Activated CD4-positive, alpha-beta T cell treated with anti-CD3 and anti-CD28 coated beads, Interleukin-2, amount 50 U/mL, for 16 hours (primary cell): Measurements from ENCODE around the gene P4HB.
"Not testable (repeated sequence)": the region's sequence is repeated elsewhere in the genome, so short reads cannot be mapped to it uniquely, and the experiment has no call there.

Source experiments
- DNase-seq: peaks from one replicate; pipeline ENCODE4 v3.0.0-alpha.2; 2020

Gene P4HB

DNA sequence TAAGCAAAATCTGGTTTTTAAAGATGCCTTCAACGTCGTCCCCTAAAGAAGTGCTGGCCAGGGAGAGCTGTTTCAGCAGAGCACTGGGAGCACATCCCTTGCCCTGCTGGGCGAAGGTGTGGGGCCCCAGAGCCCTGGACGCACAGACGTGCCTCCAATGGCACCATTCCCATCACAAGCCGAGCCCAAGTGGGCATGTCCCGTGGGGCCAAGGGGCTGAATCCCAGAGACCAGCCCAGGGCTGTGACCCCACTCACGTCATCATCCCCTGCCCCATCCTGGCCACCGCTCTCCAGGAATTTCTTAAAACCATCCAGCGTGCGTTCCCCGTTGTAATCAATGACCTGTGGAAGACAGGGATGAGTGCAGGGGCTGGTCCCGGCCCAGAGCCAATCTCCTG lies 15.4 kb downstream of the P4HB start:
- no peak for DNase-seq

DNA sequence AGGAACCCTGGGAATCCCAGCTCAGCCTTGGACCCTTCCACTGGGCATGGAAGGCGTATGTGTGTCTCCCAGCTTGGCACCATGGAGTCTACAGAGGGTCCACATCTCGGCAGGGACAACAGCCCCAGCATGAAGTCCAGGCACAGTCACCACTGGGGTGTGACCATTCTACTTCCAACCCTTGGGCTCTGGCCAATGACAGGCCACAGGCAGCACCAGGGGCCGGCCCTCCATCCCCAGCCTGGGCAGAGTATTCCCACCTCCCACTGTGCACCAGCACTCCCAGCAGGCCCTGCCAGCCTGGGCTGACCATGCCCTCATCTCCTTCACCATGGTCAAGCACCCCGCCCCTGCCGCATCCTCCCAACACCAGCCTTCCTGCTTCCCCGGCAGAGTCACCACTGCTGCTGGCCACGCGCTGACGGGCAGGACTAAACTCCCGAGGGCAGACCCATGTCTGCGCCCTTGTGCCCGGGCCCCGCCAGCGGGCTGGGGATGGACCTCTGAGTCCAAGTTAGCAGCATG lies 15.9 kb downstream of the P4HB start:
- DNase-seq, result no peak

DNA sequence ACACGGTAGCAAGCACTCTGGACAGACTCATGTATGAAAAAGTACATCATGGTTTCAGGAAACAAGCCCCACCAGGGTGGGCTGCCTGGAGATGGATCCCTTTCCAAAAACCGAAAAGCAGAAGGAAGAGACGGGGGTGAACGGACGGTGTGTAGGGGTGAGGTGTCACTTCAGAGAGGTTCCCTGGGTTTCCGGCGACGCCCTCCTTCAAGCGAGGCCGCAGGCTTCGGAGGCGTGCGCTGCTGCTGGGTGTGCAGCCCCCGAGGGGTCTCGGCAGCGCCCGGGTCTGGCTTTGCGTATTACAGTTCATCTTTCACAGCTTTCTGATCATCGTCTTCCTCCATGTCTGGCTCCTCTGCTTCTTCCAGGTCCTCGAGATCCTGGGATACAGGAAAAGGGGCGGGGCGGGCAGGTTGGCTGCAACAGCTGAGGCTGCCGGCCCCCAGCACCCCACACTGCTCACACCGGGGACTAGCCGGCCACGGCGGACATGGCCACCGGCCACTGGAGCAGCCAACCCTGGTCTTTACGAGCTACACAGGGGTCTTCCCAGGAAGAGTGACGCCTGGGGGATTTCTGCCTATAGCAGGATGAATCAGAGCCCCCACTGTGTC lies 16.5 kb downstream of the P4HB start:
- DNase-seq, result no peak

DNA sequence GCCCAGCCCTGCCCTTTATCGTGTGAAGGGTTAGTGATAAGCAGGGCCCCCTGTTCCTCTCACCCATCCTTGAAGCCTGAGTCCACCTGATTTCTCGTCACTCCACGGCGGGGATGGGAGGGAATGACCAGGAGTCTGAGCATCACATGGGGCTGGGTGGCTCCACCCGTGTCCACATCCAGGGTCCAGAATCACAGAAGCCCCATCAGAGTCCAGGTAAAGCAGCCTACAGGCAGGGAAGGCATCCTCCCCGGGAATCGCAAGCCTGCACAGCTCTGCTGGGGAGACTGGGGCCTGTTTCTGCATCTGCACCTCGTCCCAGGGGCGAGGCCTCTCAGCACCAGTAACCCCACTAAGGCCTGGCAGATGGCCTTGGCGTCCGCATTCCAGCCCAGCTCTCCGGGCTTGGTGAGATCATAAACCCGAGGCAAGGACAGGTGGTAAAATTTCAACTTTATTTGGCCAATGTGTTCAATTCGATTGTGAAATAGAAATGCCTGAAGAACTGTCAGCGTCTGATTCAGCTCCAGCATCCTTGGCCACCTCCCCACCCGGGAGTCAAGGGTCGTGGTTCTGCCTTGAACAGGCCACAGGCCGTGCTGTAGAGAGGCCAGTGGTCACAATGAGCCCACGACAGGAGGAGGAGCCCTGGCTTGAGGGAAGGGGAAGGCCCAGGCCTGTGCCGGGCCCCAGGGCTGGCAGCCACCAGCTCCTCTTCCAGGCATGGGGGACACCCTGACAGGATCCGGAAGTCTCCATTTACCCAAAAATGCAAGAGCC lies 17.4 kb downstream of the P4HB start:
- no peak for DNase-seq

DNA sequence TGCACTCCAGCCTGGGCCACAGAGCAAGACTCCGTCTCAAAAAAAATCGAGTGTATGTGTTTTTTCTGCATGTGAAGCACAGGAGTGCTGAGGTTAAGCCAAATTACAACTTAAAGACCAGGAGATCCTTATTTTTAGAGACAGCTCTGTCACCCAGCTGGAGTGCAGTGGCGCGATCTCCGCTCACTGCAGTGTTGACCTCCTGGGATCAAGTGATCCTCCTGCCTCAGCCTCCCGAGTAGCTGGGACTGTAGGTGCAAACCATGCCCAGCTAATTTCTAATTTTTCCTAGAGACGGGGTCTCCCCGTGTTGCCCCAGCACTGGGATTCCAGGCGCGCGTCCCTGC lies 18.0 kb downstream of the P4HB start:
- DNase-seq, result no peak

DNA sequence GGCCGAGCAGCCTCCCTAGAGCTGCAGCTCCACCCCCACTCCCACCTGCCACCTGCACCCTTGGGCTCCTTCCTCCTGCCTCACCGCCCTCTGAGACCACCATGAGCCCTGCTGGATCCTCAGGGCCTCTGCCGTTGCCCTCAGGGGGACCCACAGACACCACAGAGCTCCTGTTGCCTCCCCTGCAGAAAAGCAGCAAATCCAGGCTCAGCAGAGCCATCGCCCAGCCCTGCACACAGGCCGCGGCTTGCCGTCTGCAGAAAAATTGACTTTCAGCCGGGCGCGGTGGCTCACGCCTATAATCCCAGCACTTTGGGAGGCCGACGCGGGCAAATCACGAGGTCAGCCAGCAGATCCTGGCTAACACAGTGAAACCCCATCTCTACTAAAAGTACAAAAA lies 18.5 kb downstream of the P4HB start:
- no peak for DNase-seq

DNA sequence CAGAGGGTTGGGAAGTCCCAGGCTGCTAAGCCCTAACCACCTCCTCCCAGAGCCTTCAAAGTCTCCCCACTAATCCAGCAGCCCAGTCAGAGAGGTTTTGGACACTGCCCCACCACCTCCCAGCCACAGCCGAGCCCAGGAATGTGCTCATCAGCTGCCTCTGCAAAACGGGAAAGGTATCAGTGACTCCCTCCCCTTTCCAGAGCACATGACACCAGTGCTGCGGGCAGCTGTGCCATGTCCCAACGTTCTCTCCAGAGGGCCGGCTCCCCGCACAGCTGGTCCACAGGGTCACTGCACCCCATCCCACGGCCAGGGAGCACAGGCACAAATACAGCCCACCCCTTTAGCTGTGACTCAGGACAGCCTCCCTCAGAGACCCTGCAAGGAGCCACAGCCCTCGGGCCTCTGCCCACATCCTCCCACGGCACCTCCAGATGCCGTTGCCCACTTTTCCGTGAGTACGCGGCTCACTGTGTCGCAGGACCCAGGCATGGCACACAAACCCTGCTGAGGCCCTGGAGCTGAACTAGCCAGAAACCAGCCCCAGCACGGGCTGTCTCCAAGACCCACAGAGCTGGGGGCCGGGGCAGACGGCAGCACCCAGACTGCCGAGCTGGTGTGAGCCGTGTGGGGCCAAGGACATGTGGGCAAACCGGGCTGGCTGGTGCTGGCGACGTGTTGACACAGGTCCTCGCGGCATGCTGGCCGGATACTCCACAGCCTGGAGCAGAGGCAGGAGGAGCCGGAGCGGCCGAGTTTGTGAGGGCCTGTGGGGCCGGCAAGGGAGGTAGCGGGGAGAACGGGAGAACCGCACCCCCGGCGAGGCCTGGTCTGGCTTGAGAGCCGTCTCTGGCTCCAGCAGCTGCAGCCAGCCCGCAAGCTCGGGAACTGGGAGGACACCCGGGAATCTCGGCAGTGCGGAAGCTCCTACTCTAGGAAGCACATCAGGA lies 19.2 kb downstream of the P4HB start:
- DNase-seq, result no peak

DNA sequence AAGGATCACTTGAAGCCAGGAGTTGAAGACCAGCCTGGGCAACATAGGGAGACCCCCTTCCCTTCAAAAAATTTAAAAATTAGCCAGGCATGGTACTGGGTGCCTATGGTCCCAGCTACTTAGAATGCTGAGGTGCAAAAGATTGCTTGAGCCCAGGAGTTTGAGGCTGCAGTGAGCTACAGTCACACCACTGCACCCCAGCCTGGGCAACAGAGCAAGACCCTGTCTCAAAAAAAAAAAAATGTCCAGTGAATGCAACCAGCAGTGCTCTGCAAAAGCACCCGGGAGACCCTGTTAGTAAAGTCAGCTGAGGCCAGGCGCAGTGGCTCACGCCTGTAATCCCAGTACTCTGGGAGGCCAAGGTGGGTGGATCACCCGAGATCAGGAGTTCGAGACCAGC lies 20.3 kb downstream of the P4HB start:
- not testable (repeated sequence) for DNase-seq

DNA sequence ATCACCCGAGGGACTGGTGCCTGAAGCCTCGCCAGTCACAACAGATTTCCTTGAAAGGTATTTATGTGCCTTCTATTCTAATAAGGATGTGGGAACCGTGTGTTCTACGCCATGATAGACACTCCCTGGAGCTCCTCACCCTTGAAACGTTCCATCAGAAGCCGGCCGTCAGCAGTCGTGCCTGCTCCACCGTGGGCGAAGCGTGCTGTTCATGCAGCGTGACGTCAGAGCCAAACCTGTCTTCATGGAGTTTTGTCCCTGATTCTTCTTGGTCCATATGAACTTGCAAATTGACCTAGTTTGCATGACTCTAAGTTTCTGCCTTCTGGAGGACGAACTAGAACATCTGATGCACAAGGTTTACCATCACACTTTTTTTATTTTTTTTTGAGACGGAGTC lies 21.0 kb downstream of the P4HB start:
- DNase-seq, result no peak

DNA sequence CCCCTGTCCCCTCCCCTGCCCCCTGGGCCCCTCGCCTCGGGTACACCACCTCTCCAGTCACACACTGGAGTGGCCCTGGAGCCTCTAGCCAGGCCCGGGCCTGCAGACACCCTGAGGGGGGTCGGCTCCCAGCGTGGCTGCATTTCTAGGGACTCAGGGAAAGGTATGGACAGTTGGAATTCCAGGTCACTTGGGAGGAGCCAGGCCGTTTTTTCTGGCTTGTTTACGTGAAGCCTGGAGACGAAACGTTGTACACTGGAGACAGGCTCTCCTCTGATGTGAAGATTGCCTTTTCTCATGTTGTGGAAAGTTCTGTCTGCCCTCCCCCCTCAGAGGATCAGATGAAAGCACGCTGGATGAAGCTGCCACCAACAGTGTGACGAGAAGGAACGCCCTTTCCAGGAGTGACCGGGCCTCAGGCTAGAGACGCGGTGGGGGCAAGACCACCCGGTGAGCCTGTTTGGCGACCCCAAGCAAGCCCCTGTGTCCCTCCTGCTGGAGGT lies 21.5 kb downstream of the P4HB start:
- DNase-seq, result no peak

DNA sequence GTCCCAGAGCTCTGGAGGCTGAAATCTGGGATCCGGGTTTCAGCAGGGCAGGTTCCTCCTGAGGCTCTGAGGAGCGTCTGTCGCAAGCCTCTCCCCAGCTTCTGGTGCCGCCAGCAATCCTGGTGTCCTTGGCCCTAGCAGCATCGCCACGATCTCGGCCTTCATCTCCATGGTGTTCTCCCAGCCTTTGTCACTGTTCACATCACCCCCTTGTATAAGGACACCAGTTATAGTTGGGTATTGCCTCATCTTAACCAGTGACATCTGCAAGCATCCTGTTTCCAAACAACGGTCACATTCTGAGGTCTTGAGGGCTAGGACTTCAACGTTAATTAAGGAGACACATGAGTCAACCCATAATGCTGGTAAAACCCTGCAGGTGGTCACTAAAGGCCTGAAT lies 22.7 kb downstream of the P4HB start:
- no peak for DNase-seq

DNA sequence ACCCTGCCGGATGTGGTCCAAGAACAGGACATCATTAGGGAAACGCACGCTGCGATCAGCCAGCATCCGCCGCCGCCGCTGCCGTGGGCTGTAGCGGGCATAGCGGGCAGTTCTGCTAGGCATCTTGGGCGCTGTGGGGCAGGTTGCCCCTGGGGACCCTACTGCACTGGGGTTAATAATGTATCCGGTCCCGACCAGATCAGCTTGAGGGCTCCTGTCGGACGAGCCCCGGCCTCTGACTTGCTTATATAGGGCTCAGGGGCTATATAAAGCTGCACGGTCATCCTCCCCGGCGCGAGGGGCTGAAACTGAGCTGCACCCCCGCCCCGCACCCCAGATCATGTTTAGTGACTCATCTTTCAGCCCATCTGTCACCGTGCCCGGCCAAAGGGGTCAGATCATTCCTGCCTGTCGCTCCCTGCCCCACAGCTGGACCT lies 25.5 kb downstream of the P4HB start, which contains the start of gene PPP1R27:
Gene PPP1R27, minus strand, starts transcription at position 220 of the 437 bp plus-strand sequence. Its CDS starts 97 bp downstream, at position 123.
- no peak for DNase-seq

DNA sequence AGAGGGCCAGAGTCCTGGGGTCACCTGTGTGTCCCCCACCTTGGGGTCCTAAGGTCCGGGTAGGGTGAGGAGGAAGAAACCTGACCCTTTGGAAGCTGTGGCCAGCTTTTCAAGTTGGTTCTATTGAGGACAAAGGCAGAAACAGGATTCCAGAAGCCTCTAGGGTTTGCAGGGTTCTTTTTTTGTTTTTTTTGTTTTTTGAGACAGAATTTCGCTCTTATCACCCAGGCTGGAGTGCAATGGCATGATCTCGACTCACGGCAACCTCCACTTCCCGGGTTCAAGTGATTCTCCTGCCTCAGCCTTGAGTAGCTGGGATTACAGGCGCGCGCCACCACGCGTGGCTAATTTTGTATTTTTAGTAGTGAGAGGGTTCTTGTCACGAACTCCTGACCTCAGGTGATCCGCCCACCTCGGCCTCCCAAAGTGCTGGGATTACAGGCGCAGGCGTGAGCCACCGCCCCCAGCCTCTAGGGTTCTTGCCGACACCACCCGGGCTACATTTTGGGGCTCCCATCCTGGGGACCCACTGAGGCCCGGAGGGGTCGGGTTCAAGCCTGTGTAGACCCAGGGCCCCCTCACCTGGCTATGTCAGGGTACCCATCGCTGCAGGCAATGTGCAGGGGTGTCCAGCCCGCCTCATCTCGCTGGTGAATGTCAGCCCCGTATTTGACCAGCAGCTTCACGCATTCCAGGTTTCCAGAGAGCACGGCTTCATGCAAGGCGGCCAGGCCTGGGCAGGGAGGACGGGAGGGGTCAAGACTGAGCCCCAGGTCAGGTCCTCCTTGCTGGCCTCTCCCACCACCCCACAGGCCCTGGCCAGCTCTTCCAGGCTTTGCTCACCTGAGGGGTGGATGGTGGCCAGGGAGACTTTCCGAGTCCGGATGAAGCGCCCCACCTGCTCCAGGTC lies 26.2 kb downstream of the P4HB start:
- no peak for DNase-seq

DNA sequence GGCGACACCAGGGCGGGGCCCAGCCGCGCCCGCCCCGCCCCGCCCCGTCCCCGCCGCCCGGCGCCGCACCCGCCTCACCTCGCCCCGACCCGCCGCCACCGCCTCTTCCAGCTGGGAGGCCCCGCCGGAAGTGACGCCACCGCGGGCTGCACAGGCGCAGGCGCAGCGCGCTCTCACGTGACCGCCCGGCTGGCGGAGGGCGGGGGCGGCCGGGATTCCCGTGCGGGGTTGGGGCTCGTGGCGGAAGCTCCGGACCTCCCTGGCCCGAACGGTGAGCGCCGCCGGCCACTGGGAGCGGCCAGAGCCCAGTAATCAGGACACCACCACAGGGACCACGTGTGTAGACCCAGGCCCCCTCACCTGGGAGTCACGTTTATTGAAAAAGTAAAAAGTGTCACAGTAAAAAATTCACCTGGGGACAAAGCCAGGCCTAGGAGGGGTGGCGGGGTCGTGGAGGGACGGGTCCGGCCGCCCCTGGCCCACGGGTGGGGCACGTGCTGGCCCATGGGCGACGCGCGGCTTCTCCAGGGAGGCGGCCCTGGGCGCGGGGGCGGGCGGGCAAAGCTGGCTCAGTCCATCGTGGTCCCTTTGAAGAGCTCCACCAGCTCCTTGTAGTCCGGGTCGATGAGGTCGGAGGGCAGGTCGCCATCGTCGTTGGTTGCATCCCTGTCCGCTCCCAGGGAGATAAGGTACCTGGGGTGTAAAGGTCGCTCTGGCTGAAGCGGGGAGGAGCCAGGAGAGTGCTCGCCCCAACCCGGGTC lies 27.0 kb downstream of the P4HB start, which contains the start of gene MCRIP1:
Gene MCRIP1, minus strand, starts transcription at position 132 of the 761 bp plus-strand sequence. CDS start 8,785 bp downstream, outside the sequence.
- DNase-seq, result peak; percentile 96

DNA sequence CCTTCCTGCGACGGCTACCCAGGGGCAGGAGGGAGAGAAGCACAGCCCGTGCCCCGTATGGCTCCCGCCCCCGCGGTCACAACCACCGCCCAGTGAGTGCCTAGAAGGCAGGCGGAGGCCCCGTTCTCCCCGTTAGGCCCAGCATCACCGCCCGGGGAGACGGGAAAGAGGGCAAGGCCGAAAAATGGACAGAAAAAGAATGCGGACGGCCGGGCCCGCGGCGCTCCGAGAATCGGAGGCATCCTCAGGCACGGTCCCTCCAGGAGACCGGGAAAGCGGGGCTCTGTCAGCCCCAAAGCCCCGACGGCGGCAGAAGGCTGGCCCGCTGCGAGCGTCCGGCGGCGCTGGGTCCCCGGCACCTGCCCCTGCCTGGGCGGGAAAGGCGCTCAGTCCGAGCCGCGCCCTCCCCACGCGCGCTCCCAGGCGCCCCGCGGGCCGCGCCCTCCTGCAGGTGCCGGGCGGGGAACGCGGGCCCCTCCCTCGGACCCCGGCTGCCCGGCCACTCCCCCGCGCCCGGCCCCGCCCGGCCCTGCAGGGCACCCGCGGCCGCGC lies 27.7 kb downstream of the P4HB start:
- no peak for DNase-seq

DNA sequence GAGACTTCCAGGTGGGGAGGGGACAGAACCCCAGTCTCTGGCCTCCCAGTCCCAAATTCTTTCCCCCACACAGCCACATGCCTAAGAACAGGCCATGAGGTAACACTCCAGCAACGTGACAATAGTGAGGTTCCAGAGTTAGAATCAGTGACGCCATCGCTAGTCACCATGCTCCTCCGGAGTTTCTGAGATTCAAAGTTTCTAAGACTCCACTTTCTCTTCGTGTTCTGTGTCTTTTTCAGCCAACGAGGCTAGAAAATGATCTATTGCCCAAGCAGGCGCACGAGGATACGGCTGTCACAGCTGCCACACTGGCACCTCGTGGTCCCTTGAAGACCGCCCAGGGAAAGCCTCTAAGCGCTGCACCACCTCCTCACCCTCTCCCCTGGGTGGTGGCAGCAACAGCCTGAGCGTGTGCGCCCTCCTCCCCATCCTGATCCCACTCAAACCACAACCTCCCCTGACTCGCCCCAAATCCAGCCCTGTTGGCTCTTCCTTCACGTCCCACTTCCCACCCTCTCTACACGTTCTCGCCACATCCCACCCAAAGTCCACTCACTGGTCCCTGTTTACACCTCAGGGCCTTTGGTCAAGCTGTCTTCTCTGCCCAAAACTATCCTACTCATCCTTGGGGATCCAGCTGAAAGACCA lies 28.3 kb downstream of the P4HB start:
- DNase-seq, result peak; percentile 46

DNA sequence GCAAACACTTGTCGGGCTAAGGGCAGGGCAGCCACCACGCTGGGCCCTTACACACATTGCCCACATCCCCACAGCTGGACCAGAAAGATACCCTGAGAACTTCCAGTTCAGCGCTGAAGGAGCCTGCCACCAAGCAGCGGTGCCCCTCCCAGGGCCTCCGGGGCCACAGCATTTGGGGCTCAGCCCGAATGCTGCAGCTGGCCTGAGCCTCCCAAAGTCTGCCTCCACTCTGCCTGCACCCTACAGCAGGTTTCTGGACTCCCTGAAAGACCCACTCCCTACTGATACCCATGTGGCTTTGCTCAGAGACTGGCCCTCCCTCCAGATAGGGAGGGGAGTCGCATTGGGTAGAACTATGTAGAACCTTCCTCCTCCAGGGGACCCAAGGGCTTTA lies 28.8 kb downstream of the P4HB start:
- peak; percentile 28 for DNase-seq

DNA sequence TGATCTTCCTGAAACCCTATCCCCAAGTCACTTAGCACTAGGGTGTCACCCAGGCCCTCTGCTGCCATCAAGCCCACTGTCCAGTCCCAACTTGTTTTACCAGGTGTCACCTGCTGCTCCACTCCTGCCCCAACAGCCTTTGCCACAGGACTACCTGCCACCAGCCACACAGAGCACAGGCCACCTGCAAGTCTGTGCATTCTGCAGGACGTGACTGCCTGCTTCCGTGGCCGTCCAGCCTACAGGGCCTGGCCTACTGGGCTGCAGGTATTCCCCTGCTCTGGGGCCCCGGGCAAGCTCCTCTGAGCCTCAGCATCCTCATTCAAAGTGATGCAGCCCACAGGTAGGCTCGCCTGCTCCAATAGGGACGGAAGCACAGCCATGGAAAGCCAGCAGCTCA lies 30.5 kb downstream of the P4HB start:
- DNase-seq, result no peak

DNA sequence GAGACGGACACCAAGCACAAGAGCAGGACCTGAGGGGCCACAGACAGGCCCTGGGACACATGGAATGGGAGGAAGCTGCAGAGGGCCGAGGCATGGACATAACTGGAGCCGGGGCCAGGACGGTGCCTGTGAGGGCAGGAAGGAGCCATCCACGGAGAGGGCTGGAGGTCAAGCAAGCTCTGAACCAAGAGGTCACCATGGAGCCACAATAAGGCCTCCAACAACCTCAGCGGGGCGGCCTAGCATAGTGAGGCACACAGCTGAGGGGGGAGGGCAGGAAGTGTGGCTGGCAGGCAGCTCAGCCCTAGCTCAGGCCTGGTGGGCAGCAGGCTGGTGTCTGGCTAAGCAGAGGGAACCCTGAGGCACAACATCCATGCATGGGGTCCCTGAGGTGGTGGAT lies 31.7 kb downstream of the P4HB start:
- DNase-seq, result no peak

DNA sequence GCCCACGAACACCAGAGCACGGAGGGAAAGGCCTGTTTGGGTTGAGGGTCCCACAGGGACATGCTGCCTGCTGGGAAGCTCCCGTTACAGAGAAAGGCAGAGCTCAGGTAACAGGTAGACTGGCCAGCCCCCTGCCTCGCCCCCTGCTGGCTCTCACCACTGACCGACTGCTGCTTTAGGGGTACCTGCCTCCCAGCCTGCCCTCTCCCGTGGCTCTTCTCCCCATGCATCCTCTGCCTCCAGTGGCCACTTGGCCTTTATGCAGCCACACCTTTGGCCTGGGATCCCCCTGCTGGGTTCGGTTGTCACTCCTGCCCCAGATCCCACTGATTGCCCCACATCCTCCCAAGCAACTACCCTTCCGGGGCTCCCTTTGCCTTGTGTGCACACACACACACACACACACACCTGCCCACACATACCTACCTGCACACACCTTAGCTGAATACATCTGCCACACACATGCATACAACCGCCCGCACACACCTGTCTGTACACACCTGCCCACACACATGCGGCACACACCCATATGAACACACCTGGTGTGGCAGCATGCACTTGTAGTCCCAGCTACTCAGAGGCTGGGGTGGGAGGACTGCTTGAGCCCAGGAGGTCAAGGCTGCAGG lies 34.4 kb downstream of the P4HB start:
- no peak for DNase-seq
